Activated B cell treated with CpG ODN at 0.5 μM for 24 hours (primary cell): ENCODE measurements around the gene DSG1. TPM values are rescaled to one million over a fixed set of nuclear protein-coding genes. Genes with fewer than 3 reads are reported as not detected.

Source experiments
- ATAC-seq: fragments of 200-7000 bp; cut with Tn5 transposase; one replicate; pipeline ENCODE4 v1.10.0; 2021; ENCODE audit warnings: low read depth, mild to moderate bottlenecking, moderate library complexity
- CTCF ChIA-PET: fragments of 350-600 bp; sonication (Branson Sonifier 250); formaldehyde crosslinking; loops from one replicate; lab custom pipeline; 2021; ENCODE audit warnings: antibody characterized with exemption; lab: Charles Lee
- POLR2A ChIA-PET: fragments of 350-600 bp; sonication (Branson Sonifier 250); formaldehyde crosslinking; loops from one replicate; lab custom pipeline; 2021; ENCODE audit warnings: antibody characterized with exemption; lab: Charles Lee
- DNase-seq: peaks from one replicate; pipeline ENCODE4 v3.0.0; 2022
- H3K27ac Mint-ChIP-seq: one replicate; pipeline ENCODE4 v1.8.0; 2020; ENCODE audit warnings: mixed read lengths
- H3K27me3 Mint-ChIP-seq: one replicate; pipeline ENCODE4 v1.8.0; 2021; ENCODE audit warnings: mixed read lengths
- H3K36me3 Mint-ChIP-seq: one replicate; pipeline ENCODE4 v1.8.0; 2021; ENCODE audit warnings: low read depth, mixed read lengths
- H3K4me1 Mint-ChIP-seq: one replicate; pipeline ENCODE4 v1.8.0; 2021; ENCODE audit warnings: mixed read lengths
- H3K4me3 Mint-ChIP-seq: one replicate; pipeline ENCODE4 v1.8.0; 2020; ENCODE audit warnings: mild to moderate bottlenecking, mixed read lengths
- H3K9me3 Mint-ChIP-seq: one replicate; pipeline ENCODE4 v1.8.0; 2020; ENCODE audit warnings: mixed read lengths
- intact Hi-C: fragments of 100-400 bp; cut with micrococcal nuclease; formaldehyde crosslinking; loops from one replicate; pipeline ENCODE4 v1.15.1; 2024
- total RNA-seq: library from RNA; stranded (reverse); gene quantifications from 2 replicates; pipeline ENCODE4 v1.2.3, GENCODE V29; 2022
- TF ChIP-seq, protein P1 (sequence below): fragments of 200-600 bp; IDR thresholded peaks from one replicate; pipeline ENCODE4 v1.8.0; 2022; ENCODE audit warnings: antibody characterized with exemption, mild to moderate bottlenecking

Gene DSG1
- total RNA-seq, 1 donor from 2014 or later: not detected

DNA sequence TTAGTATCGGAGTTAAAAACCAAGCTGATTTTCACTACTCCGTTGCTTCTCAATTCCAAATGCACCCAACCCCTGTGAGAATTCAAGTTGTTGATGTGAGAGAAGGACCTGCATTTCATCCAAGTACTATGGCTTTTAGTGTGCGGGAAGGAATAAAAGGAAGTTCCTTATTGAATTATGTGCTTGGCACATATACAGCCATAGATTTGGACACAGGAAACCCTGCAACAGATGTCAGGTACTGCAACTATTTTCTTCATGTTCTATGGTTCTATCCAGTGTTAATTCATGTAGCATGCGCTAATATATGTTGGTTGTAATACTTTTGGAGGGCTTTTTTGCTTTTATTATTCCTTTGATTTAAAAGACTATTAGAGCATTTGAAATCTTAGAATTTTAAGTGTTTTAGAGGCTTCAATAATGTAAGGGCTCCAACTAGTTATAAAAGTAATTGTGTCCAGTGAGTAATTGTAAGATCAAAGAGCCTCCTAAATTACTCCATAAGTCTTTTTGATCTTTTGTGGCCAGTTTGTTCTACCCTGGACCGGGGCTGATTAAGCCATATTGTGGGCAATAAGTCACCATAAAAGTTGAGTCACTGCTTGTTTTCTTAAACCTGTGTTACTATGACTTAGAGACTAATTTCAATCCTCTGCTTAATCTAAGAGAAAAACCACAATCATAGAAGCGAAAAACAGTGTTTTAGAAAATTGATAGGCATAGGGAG, 81.5 kb downstream of the DSG1 start:
- Mint-ChIP-seq H3K27ac (no peak overlapping the region), H3K9me3 (no peaks in the 10 kb centered on the region), H3K4me3 (no peak overlapping the region), H3K27me3 (no peaks in the 10 kb centered on the region), H3K4me1 (no peaks in the 10 kb centered on the region), H3K36me3 (no peaks in the 10 kb centered on the region)
- TF ChIP-seq, protein P1, sequence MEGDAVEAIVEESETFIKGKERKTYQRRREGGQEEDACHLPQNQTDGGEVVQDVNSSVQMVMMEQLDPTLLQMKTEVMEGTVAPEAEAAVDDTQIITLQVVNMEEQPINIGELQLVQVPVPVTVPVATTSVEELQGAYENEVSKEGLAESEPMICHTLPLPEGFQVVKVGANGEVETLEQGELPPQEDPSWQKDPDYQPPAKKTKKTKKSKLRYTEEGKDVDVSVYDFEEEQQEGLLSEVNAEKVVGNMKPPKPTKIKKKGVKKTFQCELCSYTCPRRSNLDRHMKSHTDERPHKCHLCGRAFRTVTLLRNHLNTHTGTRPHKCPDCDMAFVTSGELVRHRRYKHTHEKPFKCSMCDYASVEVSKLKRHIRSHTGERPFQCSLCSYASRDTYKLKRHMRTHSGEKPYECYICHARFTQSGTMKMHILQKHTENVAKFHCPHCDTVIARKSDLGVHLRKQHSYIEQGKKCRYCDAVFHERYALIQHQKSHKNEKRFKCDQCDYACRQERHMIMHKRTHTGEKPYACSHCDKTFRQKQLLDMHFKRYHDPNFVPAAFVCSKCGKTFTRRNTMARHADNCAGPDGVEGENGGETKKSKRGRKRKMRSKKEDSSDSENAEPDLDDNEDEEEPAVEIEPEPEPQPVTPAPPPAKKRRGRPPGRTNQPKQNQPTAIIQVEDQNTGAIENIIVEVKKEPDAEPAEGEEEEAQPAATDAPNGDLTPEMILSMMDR: no peak
- intact Hi-C loops: no loop called here
- no peak for DNase-seq
- ATAC-seq: no peak
- ChIA-PET CTCF (no interaction called here), POLR2A (no interaction called here)

DNA sequence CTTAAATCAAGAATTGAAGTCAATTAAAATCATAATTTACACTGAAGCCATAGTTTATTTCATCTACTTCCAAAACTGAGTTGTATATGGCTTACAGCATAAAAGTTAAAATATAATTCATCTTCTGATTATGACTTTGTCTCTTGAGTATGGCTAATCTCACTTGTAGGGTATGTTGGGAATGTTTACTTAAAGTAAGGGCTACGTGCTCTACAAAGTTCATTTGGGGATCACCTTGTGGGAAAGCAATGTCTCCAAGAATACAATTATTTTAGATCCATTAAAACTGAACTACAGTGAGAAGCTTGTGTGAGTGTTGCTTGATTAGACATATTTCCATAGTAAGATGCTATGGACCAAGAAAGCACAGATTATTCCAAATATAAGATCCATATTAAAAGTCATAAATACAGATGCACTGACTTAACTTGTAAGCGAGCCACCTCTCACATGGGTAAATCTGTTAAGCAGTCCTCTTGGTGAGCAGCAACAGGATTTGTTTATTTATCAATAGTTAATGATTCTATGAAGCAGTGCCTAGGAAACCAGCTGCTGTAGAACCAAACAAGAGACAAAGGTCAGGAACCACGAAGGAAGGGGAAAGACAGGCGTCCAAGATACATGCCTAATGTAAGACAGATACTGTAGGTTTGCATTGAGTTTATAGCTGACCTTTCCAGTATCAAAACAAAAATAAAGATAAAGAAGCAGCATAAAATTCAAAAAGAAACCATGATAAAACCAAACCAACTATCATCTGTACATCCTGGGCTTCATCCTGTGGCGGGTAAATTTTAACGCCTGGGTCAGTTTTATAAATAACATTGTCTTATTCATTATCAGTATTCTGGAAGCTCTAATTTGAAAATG, 83.4 kb downstream of the DSG1 start:
- Mint-ChIP-seq H3K4me3 (no peak overlapping the region), H3K27ac (no peak overlapping the region), H3K9me3 (no peaks in the 10 kb centered on the region), H3K27me3 (no peaks in the 10 kb centered on the region), H3K36me3 (no peaks in the 10 kb centered on the region), H3K4me1 (no peaks in the 10 kb centered on the region)
- CTCF ChIA-PET: no interaction called here
- DNase-seq (no peak), ATAC-seq (no peak)
- POLR2A ChIA-PET: no interaction called here
- intact Hi-C loops: no loop called here
- TF ChIP-seq, protein P1: no peak

DNA sequence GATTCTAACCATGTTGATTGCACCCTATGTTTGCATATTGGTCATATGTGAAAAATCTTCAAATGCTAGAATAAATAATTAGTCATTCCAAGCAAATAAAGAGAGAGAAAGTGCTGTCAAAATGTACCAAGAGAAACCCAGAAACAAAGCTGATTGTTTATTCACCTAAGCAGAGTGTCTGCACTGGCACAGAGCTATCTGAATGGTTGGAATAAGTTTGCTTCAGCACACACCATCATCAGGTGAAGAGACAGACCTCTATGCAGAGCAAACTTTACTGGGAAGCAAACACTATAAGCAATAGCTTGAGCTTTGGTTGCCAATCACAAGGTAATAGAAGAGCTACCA, 84.0 kb downstream of the DSG1 start:
- DNase-seq (no peak), ATAC-seq (no peak)
- no peaks in the 10 kb centered on the region for H3K4me1 Mint-ChIP-seq
- no peak overlapping the region for H3K27ac Mint-ChIP-seq
- H3K4me3 Mint-ChIP-seq: no peak overlapping the region
- no peaks in the 10 kb centered on the region for H3K36me3 Mint-ChIP-seq
- TF ChIP-seq, protein P1: no peak
- CTCF ChIA-PET: no interaction called here
- POLR2A ChIA-PET: no interaction called here
- no peaks in the 10 kb centered on the region for H3K27me3 Mint-ChIP-seq
- no peaks in the 10 kb centered on the region for H3K9me3 Mint-ChIP-seq
- intact Hi-C loops: no loop called here

DNA sequence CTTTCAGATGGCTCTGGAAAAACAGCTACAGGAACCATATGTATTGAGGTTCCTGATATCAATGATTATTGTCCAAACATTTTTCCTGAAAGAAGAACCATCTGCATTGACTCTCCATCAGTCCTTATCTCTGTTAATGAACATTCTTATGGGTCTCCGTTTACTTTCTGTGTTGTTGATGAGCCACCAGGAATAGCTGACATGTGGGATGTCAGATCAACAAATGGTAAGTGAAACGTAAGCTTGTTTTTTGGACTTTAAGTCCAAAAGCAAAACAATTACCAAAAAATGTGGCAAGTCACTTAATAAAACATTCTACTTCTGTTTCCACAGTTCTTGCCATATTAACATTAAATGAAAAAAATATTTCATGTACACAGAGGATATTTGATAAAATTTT, 85.4 kb downstream of the DSG1 start:
- H3K4me3 Mint-ChIP-seq: no peak overlapping the region
- ChIA-PET POLR2A (no interaction called here), CTCF (no interaction called here)
- no peaks in the 10 kb centered on the region for H3K36me3 Mint-ChIP-seq
- no peaks in the 10 kb centered on the region for H3K9me3 Mint-ChIP-seq
- ATAC-seq (no peak), DNase-seq (no peak)
- intact Hi-C loops: no loop called here
- H3K4me1 Mint-ChIP-seq: no peaks in the 10 kb centered on the region
- H3K27ac Mint-ChIP-seq: no peak overlapping the region
- no peaks in the 10 kb centered on the region for H3K27me3 Mint-ChIP-seq
- TF ChIP-seq, protein P1: no peak

Other genes with a start within 250 kb of the DSG1 start
- gene DSC2, start 215.7 kb upstream of the DSG1 start, total RNA-seq: not detected in 2 replicates
- not detected in 2 replicates for gene DSC1, start 155.3 kb upstream of the DSG1 start, total RNA-seq
- not detected in 2 replicates for gene DSG4, start 58.6 kb downstream of the DSG1 start, total RNA-seq
- not detected in 2 replicates for gene DSG3, start 129.6 kb downstream of the DSG1 start, total RNA-seq
- gene DSG2, start 180.0 kb downstream of the DSG1 start, total RNA-seq: not detected in 2 replicates